HCT116 (cell line): ENCODE results near the gene SCN8A. TPM values are rescaled to one million over a fixed set of nuclear protein-coding genes. Genes with fewer than 3 reads are reported as not detected.

Source experiments
- ATAC-seq: fragments of 200-7000 bp; cut with Tn5 transposase; 2 replicates; pipeline ENCODE4 v1.9.1; 2020; ENCODE audit warnings: mild to moderate bottlenecking, moderate library complexity
- BruUV-seq: library from RNA; stranded (reverse); fragments of 400-500 nt; replicated peaks from 2 replicates; lab custom pipeline; 2021; lab: Mats Ljungman, UMichigan
- CTCF ChIA-PET: fragments of 300-600 bp; sonication (Branson Sonifier 250); formaldehyde crosslinking; loops from one replicate; lab custom pipeline; 2021; ENCODE audit warnings: antibody characterized with exemption; lab: Charles Lee
- POLR2A ChIA-PET: fragments of 300-600, 350-600 bp; sonication (Branson Sonifier 250); formaldehyde crosslinking; loops from one replicate; lab custom pipeline; 2021; ENCODE audit warnings: antibody characterized with exemption; lab: Charles Lee
- RAD21 ChIA-PET, 2 experiments: fragments of 300-600 bp; sonication (Branson Sonifier 250); formaldehyde crosslinking; loops; one replicate each; lab custom pipeline; 2023; ENCODE audit warnings: low total read pairs in 2 of 2; ENCODE audit not compliant: uncharacterized antibody in 2 of 2, unreplicated experiment in 2 of 2, low non-redundant PET in 1 of 2; lab: Charles Lee
- DNase-seq: peaks from one replicate; pipeline ENCODE4 v3.0.0-alpha.2; 2010; ENCODE audit warnings: low read depth, low spot score
- H2AFZ ChIP-seq: fragments of 200-600 bp; shearing (Covaris generic), sonication (generic); 2 replicates; pipeline ENCODE4 v1.6.1; 2017; ENCODE audit warnings: low read depth, mixed run types, mixed read lengths, antibody characterized with exemption, low read length; ENCODE audit not compliant: poor library complexity, severe bottlenecking
- H3K27ac ChIP-seq: 2 replicates; pipeline ENCODE4 v1.5.1; 2012; ENCODE audit warnings: low read depth, low read length
- H3K27me3 ChIP-seq: fragments of 200-600 bp; sonication (generic); 2 replicates; pipeline ENCODE4 v1.6.1; 2016; ENCODE audit warnings: mixed run types, low read length, mixed read lengths; ENCODE audit not compliant: insufficient read depth
- H3K36me3 ChIP-seq, 2 experiments: fragments of 200-500 bp in 1 of 2; fragments of 200-600 bp in 1 of 2; sonication (Bioruptor generic) in 1 of 2; sonication (generic) in 1 of 2; 2 replicates each; pipeline versions ENCODE4 v1.5.1 to v1.6.1; 2014 to 2016; ENCODE audit warnings: low read length in 2 of 2, inconsistent platforms in 1 of 2, mixed read lengths in 1 of 2, mixed run types in 1 of 2; ENCODE audit not compliant: insufficient read depth in 2 of 2, control insufficient read depth in 1 of 2
- H3K4me1 ChIP-seq, 2 experiments: fragments of 200-600 bp in 1 of 2; sonication (generic) in 1 of 2; 2 replicates each; pipeline versions ENCODE4 v1.5.1 to v1.6.1; 2012 to 2017; ENCODE audit warnings: low read length in 2 of 2, inconsistent platforms in 1 of 2, mild to moderate bottlenecking in 1 of 2, mixed read lengths in 1 of 2, mixed run types in 1 of 2, moderate library complexity in 1 of 2; ENCODE audit not compliant: insufficient read depth in 2 of 2, control insufficient read depth in 1 of 2
- H3K4me2 ChIP-seq: fragments of 200-600 bp; sonication (generic); 2 replicates; pipeline ENCODE4 v1.6.1; 2017; ENCODE audit warnings: mixed run types, low read length, mixed read lengths
- H3K4me3 ChIP-seq, 2 experiments: fragments of 200-600 bp in 1 of 2; sonication (generic) in 1 of 2; replicated peaks in 1 of 2; 2 replicates each; pipeline ENCODE4 v1.5.1; 2011 to 2016; ENCODE audit warnings: low read length in 2 of 2, control low read depth in 1 of 2, low read depth in 1 of 2, mild to moderate bottlenecking in 1 of 2, mixed read lengths in 1 of 2, mixed run types in 1 of 2
- H3K79me2 ChIP-seq: fragments of 200-600 bp; sonication (generic); 2 replicates; pipeline ENCODE4 v1.6.1; 2017; ENCODE audit warnings: mild to moderate bottlenecking, mixed run types, low read length, moderate library complexity, mixed read lengths; ENCODE audit not compliant: insufficient read depth
- H3K9ac ChIP-seq: fragments of 200-600 bp; sonication (generic); 2 replicates; pipeline ENCODE4 v1.6.1; 2016; ENCODE audit warnings: low read length, mixed read lengths
- H3K9me2 ChIP-seq: fragments of 200-600 bp; sonication (generic), shearing (Covaris generic); 2 replicates; pipeline ENCODE4 v1.6.1; 2017; ENCODE audit warnings: mixed run types, mild to moderate bottlenecking, moderate library complexity; ENCODE audit not compliant: insufficient read depth
- H3K9me3 ChIP-seq, 2 experiments: fragments of 200-500 bp in 1 of 2; fragments of 200-600 bp in 1 of 2; sonication (Bioruptor generic) in 1 of 2; sonication (generic) in 1 of 2; 2 replicates each; pipeline ENCODE4 v1.6.1; 2014 to 2017; ENCODE audit warnings: low read length in 2 of 2, mixed read lengths in 2 of 2, inconsistent platforms in 1 of 2, low read depth in 1 of 2, mild to moderate bottlenecking in 1 of 2, mixed run types in 1 of 2, moderate library complexity in 1 of 2; ENCODE audit not compliant: control insufficient read depth in 1 of 2, insufficient read depth in 1 of 2
- H4K20me1 ChIP-seq: fragments of 200-600 bp; sonication (generic), shearing (Covaris generic); 2 replicates; pipeline ENCODE4 v1.6.1; 2017; ENCODE audit warnings: mixed run types, mild to moderate bottlenecking, moderate library complexity; ENCODE audit not compliant: insufficient read depth
- CBX3 ChIP-seq: IDR thresholded peaks from 2 replicates; pipeline ENCODE4 v1.6.1; 2012; ENCODE audit warnings: low read depth
- EGR1 ChIP-seq: IDR thresholded peaks from 2 replicates; pipeline ENCODE4 v1.6.1; 2012; ENCODE audit warnings: low read depth
- ELF1 ChIP-seq: IDR thresholded peaks from 2 replicates; pipeline ENCODE4 v1.6.1; 2012; ENCODE audit warnings: low read depth, borderline replicate concordance
- EZH2 ChIP-seq: fragments of 200-600 bp; sonication (generic); IDR thresholded peaks from 2 replicates; pipeline ENCODE4 v1.6.1; 2017; ENCODE audit warnings: antibody characterized with exemption, mixed run types
- EZH2phosphoT487 ChIP-seq: fragments of 200-600 bp; IDR thresholded peaks from 2 replicates; pipeline ENCODE4 v1.6.1; 2018; ENCODE audit warnings: antibody characterized with exemption, borderline replicate concordance
- FOSL1 ChIP-seq: IDR thresholded peaks from 2 replicates; pipeline ENCODE4 v1.6.1; 2012; ENCODE audit warnings: low read depth
- JUND ChIP-seq: IDR thresholded peaks from 2 replicates; pipeline ENCODE4 v1.6.1; 2012
- RAD21 ChIP-seq: IDR thresholded peaks from 2 replicates; pipeline ENCODE4 v1.6.1; 2012; ENCODE audit warnings: low read depth, mild to moderate bottlenecking
- SRF ChIP-seq: IDR thresholded peaks from 2 replicates; pipeline ENCODE4 v1.6.1; 2012; ENCODE audit warnings: low read depth
- TCF7L2 ChIP-seq: IDR thresholded peaks from 2 replicates; pipeline ENCODE4 v1.7.0; 2011; ENCODE audit warnings: borderline replicate concordance, inconsistent platforms; ENCODE audit not compliant: insufficient read depth, insufficient read length; ENCODE audit errors: extremely low read depth
- ZFX ChIP-seq: fragments of 450-650 bp; IDR thresholded peaks from 2 replicates; pipeline ENCODE4 v1.6.1; 2017
- intact Hi-C: fragments of 100-400 bp; cut with micrococcal nuclease; formaldehyde crosslinking; loops from 2 replicates; pipeline ENCODE4 v1.10.0; 2022
- total RNA-seq: library from RNA; stranded (reverse); gene quantifications from one replicate; pipeline ENCODE4 v1.2.1, GENCODE V29; 2021; ENCODE audit not compliant: unreplicated experiment
- TF ChIP-seq, protein P1 (sequence below): IDR thresholded peaks from 2 replicates; pipeline ENCODE4 v1.6.1; 2012
- TF ChIP-seq, protein P2 (sequence below): IDR thresholded peaks from 2 replicates; pipeline ENCODE4 v1.6.1; 2012; ENCODE audit warnings: low read depth
- TF ChIP-seq, protein P3 (sequence below): IDR thresholded peaks from 2 replicates; pipeline ENCODE4 v1.6.1; 2012
- TF ChIP-seq, protein P4 (sequence below), 3 experiments: fragments of 200-600 bp in 1 of 3; sonication (generic) in 1 of 3; IDR thresholded peaks in 2 of 3; conservative IDR thresholded peaks in 1 of 3; 2 replicates each; pipeline ENCODE4 v1.5.1; 2012 to 2017; ENCODE audit warnings: low read depth in 2 of 3, low read length in 2 of 3, antibody characterized with exemption in 1 of 3, borderline replicate concordance in 1 of 3, control low read depth in 1 of 3, mild to moderate bottlenecking in 1 of 3, mixed read lengths in 1 of 3, mixed run types in 1 of 3, moderate library complexity in 1 of 3; ENCODE audit not compliant: insufficient read depth in 1 of 3

Gene SCN8A
- total RNA-seq, 1 experiment from 2014 or later, result 7.1 TPM

DNA sequence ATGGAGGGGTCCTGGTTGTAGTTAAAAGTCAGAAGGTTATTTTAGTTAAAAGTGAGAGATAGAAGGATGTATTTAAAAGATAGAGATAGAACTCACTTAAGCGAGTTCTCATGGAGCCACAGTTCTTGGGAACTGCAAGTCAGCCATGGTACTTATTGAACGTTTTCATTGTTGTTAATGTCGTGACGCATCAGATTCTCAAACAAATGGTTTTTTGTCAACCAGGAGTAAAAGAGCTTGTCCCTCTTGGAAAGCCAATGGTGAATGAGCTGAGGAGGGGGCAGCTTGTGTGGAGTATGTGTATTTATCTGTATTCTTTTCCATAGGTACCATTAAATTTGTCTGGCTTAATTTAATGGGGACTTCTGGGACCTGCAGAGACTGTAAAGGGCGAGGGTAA is 188.8 kb downstream of the SCN8A start:
- Histone ChIP-seq H3K9me3 (no peaks in the 10 kb centered on the region), H2AFZ (no peak overlapping the region), H3K9ac (no peak overlapping the region), H4K20me1 (no peaks in the 10 kb centered on the region), H3K79me2 (no peaks in the 10 kb centered on the region), H3K4me1 (no peaks in the 10 kb centered on the region), H3K9me2 (no peaks in the 10 kb centered on the region), H3K4me3 (no peak overlapping the region), H3K27me3 (no peaks in the 10 kb centered on the region), H3K36me3 (no peaks in the 10 kb centered on the region), H3K27ac (no peak overlapping the region), H3K4me2 (no peak overlapping the region)
- no peak for DNase-seq
- TF ChIP-seq JUND (no peak), TCF7L2 (no peak), EZH2phosphoT487 (no peak), CBX3 (no peak), ZFX (no peak), SRF (no peak), ELF1 (no peak)
- TF ChIP-seq, protein P1, sequence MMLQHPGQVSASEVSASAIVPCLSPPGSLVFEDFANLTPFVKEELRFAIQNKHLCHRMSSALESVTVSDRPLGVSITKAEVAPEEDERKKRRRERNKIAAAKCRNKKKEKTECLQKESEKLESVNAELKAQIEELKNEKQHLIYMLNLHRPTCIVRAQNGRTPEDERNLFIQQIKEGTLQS, result no peak
- CTCF ChIA-PET, result no interaction called here
- BruUV-seq, result no TSS peak
- intact Hi-C loops, result no loop called here
- ATAC-seq, result no peak
- POLR2A ChIA-PET, result no interaction called here
- RAD21 ChIA-PET, result no interaction called here

DNA sequence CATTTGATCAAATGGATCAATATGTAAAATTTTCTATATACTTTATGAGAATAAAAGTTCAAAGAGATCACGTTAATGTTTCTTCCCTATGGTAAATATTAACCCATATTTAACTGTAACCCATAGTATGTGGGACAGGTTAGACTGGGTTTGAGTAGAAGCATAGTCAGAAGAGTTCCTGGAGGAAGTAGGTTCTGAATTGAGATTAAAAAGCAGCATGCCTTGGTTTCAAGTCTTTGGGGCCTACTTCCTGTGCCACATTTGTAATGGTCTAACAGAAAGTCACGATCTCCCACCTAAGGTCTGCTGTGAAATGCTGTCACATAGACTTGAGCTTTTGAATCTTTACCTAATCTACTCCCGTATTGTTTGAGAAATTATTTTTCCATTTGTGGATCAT is 193.7 kb downstream of the SCN8A start:
- no peaks in the 10 kb centered on the region for H4K20me1 ChIP-seq
- no peaks in the 10 kb centered on the region for H3K9me3 ChIP-seq
- DNase-seq (no peak), ATAC-seq (no peak)
- H2AFZ ChIP-seq, result no peak overlapping the region
- no peaks in the 10 kb centered on the region for H3K27me3 ChIP-seq
- ChIA-PET POLR2A (no interaction called here), CTCF (no interaction called here), RAD21 (no interaction called here)
- H3K9me2 ChIP-seq, result no peaks in the 10 kb centered on the region
- no peak overlapping the region for H3K4me2 ChIP-seq
- H3K4me1 ChIP-seq, result peaks cover 0 to 8% of the 10 kb centered on the region in 2 experiments; a peak in 1 of 4 replicates
- intact Hi-C loops, result no loop called here
- H3K4me3 ChIP-seq, result no peak overlapping the region
- H3K9ac ChIP-seq, result no peak overlapping the region
- no peaks in the 10 kb centered on the region for H3K36me3 ChIP-seq
- H3K27ac ChIP-seq, result no peak overlapping the region
- no TSS peak for BruUV-seq
- no peaks in the 10 kb centered on the region for H3K79me2 ChIP-seq
- TF ChIP-seq, protein P1, result no peak
- TF ChIP-seq, protein P2, sequence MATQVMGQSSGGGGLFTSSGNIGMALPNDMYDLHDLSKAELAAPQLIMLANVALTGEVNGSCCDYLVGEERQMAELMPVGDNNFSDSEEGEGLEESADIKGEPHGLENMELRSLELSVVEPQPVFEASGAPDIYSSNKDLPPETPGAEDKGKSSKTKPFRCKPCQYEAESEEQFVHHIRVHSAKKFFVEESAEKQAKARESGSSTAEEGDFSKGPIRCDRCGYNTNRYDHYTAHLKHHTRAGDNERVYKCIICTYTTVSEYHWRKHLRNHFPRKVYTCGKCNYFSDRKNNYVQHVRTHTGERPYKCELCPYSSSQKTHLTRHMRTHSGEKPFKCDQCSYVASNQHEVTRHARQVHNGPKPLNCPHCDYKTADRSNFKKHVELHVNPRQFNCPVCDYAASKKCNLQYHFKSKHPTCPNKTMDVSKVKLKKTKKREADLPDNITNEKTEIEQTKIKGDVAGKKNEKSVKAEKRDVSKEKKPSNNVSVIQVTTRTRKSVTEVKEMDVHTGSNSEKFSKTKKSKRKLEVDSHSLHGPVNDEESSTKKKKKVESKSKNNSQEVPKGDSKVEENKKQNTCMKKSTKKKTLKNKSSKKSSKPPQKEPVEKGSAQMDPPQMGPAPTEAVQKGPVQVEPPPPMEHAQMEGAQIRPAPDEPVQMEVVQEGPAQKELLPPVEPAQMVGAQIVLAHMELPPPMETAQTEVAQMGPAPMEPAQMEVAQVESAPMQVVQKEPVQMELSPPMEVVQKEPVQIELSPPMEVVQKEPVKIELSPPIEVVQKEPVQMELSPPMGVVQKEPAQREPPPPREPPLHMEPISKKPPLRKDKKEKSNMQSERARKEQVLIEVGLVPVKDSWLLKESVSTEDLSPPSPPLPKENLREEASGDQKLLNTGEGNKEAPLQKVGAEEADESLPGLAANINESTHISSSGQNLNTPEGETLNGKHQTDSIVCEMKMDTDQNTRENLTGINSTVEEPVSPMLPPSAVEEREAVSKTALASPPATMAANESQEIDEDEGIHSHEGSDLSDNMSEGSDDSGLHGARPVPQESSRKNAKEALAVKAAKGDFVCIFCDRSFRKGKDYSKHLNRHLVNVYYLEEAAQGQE, result no peak
- TF ChIP-seq ELF1 (no peak), EZH2 (no peak), EGR1 (no peak), FOSL1 (no peak), RAD21 (no peak), TCF7L2 (no peak)
- TF ChIP-seq, protein P3, sequence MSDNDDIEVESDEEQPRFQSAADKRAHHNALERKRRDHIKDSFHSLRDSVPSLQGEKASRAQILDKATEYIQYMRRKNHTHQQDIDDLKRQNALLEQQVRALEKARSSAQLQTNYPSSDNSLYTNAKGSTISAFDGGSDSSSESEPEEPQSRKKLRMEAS, result no peak
- TF ChIP-seq, protein P4, sequence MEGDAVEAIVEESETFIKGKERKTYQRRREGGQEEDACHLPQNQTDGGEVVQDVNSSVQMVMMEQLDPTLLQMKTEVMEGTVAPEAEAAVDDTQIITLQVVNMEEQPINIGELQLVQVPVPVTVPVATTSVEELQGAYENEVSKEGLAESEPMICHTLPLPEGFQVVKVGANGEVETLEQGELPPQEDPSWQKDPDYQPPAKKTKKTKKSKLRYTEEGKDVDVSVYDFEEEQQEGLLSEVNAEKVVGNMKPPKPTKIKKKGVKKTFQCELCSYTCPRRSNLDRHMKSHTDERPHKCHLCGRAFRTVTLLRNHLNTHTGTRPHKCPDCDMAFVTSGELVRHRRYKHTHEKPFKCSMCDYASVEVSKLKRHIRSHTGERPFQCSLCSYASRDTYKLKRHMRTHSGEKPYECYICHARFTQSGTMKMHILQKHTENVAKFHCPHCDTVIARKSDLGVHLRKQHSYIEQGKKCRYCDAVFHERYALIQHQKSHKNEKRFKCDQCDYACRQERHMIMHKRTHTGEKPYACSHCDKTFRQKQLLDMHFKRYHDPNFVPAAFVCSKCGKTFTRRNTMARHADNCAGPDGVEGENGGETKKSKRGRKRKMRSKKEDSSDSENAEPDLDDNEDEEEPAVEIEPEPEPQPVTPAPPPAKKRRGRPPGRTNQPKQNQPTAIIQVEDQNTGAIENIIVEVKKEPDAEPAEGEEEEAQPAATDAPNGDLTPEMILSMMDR (IDR thresholded peaks at IDR 0.05 in 2 of 3, conservative IDR thresholded peaks at IDR 0.05 in 1 of 3; ENCODE audit: borderline replicate concordance in 1 of 3, insufficient read depth in 1 of 3, low read depth in 2 of 3, low read length in 2 of 3), result no peak
